HepG2 (cell line): ENCODE data around the gene CCDC70. TPM values are rescaled to one million over a fixed set of nuclear protein-coding genes. Genes with fewer than 3 reads are reported as not detected.

Experiments
- ATAC-seq: fragments of 200-7000 bp; cut with Tn5 transposase; 3 replicates; pipeline ENCODE4 v1.9.1; 2020; ENCODE audit warnings: mild to moderate bottlenecking, moderate library complexity
- BruUV-seq: library from RNA; stranded (reverse); fragments of 400-500 nt; replicated peaks from 2 replicates; lab custom pipeline; 2021; lab: Mats Ljungman, UMichigan
- CTCF ChIA-PET: fragments of 300-600 bp; formaldehyde crosslinking; extraction: SDS; loops from one replicate; lab custom pipeline; 2021; ENCODE audit warnings: low total read pairs, inconsistent platforms, low intra/inter-chr PET ratio; lab: Yijun Ruan, JAX
- POLR2A ChIA-PET: fragments of 350-600 bp; sonication (Branson Sonifier 250); formaldehyde crosslinking; loops from one replicate; lab custom pipeline; 2020; ENCODE audit warnings: antibody characterized with exemption, inconsistent platforms; lab: Yijun Ruan, JAX
- DNase-seq: peaks from one replicate; pipeline ENCODE4 v3.0.0-alpha.2; 2015; ENCODE audit warnings: low spot score
- FAIRE-seq: peaks from 3 replicates; lab custom pipeline; 2011; peaks lifted over from hg19 to GRCh38; lab: Jason Lieb, UNC
- H2AFZ ChIP-seq: one replicate; pipeline ENCODE4 v1.6.1; 2011; ENCODE audit warnings: low read length, inconsistent platforms
- H3K27ac ChIP-seq: fragments of 300-600 bp; 3 replicates; pipeline ENCODE4 v1.8.0; 2011; ENCODE audit warnings: mixed run types, mild to moderate bottlenecking, mixed read lengths, low read length, inconsistent platforms; ENCODE audit not compliant: insufficient read depth; ENCODE audit errors: extremely low read length
- H3K27me3 ChIP-seq, 2 experiments: fragments of 200-600 bp in 1 of 2; 2 replicates in 1 of 2; 3 replicates in 1 of 2; pipeline versions ENCODE4 v1.6.0 to v1.8.0; 2011; ENCODE audit warnings: low read length in 2 of 2, mild to moderate bottlenecking in 2 of 2, moderate library complexity in 2 of 2, inconsistent platforms in 1 of 2; ENCODE audit not compliant: insufficient read depth in 2 of 2, control insufficient read depth in 1 of 2
- H3K36me3 ChIP-seq, 2 experiments: fragments of 200-600 bp in 1 of 2; replicated peaks in 1 of 2; 2 replicates in 1 of 2; 3 replicates in 1 of 2; pipeline versions ENCODE4 v1.5.1 to v1.8.0; 2011; ENCODE audit warnings: low read length in 2 of 2, inconsistent platforms in 1 of 2; ENCODE audit not compliant: insufficient read depth in 2 of 2, control insufficient read depth in 1 of 2
- H3K4me1 ChIP-seq: 2 replicates; pipeline ENCODE4 v1.5.1; 2012; ENCODE audit warnings: low read length, inconsistent platforms; ENCODE audit not compliant: insufficient read depth
- H3K4me2 ChIP-seq: 2 replicates; pipeline ENCODE4 v1.6.0; 2011; ENCODE audit warnings: low read depth, low read length, inconsistent platforms
- H3K4me3 ChIP-seq, 3 experiments: fragments of 200-600 bp in 1 of 3; sonication (generic), shearing (Covaris generic) in 1 of 3; replicated peaks in 1 of 3; 2 replicates each; pipeline ENCODE4 v1.5.1; 2011 to 2016; ENCODE audit warnings: low read length in 3 of 3, inconsistent platforms in 2 of 3, low read depth in 2 of 3, mild to moderate bottlenecking in 2 of 3, control low read depth in 1 of 3, mixed read lengths in 1 of 3; ENCODE audit not compliant: insufficient read depth in 1 of 3
- H3K79me2 ChIP-seq: one replicate; pipeline ENCODE4 v1.6.1; 2011; ENCODE audit warnings: low read length, inconsistent platforms; ENCODE audit not compliant: insufficient read depth
- H3K9ac ChIP-seq: 2 replicates; pipeline ENCODE4 v1.6.0; 2011; ENCODE audit warnings: mild to moderate bottlenecking, low read depth, low read length, inconsistent platforms; ENCODE audit not compliant: insufficient read depth
- H3K9me3 ChIP-seq: 2 replicates; pipeline ENCODE4 v1.5.1; 2012; ENCODE audit warnings: mild to moderate bottlenecking, low read length
- H4K20me1 ChIP-seq: 2 replicates; pipeline ENCODE4 v1.6.0; 2011; ENCODE audit warnings: inconsistent platforms, mild to moderate bottlenecking, low read length, moderate library complexity; ENCODE audit not compliant: insufficient read depth
- HMG20A ChIP-seq: IDR thresholded peaks from 2 replicates; pipeline ENCODE4 v1.6.1; 2016; ENCODE audit warnings: borderline replicate concordance
- WGBS: methylation state at CpG from one replicate; pipeline ENCODE4 v1.1.6; 2017; ENCODE audit warnings: low lambda C conversion rate; 5-methylcytosine and 5-hydroxymethylcytosine counted together
- in situ Hi-C: cut with HindIII; loops from 2 replicates; pipeline ENCODE4 v1.10.0; 2017; ENCODE audit warnings: low pct_unique_long_range_greater_than_20kb; ENCODE audit not compliant: extremely low pct_ligation_motif_present
- intact Hi-C: fragments of 100-400 bp; cut with micrococcal nuclease; formaldehyde crosslinking; loops from one replicate; pipeline ENCODE4 v1.10.0; 2022; ENCODE audit not compliant: unreplicated experiment
- polyA plus RNA-seq, 8 experiments: library from polyadenylated mRNA; depleted of rRNA in 3 of 8; stranded (reverse) in 7 of 8; unstranded in 1 of 8; fragments of >200 nt; fragmentation: Illumina TruSeq in 4 of 8; extraction: Trizol in 4 of 8; gene quantifications; 2 replicates each; pipeline versions ENCODE4 v1.2.1 to v1.2.3, GENCODE V29; 2011 to 2016; ENCODE audit warnings: low read depth in 4 of 8, missing spikeins in 1 of 8, mixed read lengths in 1 of 8; ENCODE audit not compliant: insufficient read depth in 1 of 8
- total RNA-seq, 5 experiments: library from RNA; depleted of rRNA; stranded (reverse); fragments of >200 nt; fragmentation: Illumina TruSeq; extraction: Trizol; gene quantifications; 2 replicates each; pipeline ENCODE4 v1.2.3, GENCODE V29; 2016; ENCODE audit warnings: low read depth in 1 of 5
- TF ChIP-seq, protein P1 (sequence below): fragments of 450-650 bp; IDR thresholded peaks from 2 replicates; pipeline ENCODE4 v1.6.1; 2016
- TF ChIP-seq, protein P2 (sequence below): sonication (generic); formaldehyde crosslinking; IDR thresholded peaks from 2 replicates; pipeline ENCODE4 v1.4.0; 2020; ENCODE audit warnings: missing genetic modification reagents

CCDC70 gene
- total and polyA plus RNA-seq, 2 of the 13 experiments (the other 11 are each of a cell fraction or from before 2014, with no cell fraction given), result 0.13 TPM; not detected in 1

DNA sequence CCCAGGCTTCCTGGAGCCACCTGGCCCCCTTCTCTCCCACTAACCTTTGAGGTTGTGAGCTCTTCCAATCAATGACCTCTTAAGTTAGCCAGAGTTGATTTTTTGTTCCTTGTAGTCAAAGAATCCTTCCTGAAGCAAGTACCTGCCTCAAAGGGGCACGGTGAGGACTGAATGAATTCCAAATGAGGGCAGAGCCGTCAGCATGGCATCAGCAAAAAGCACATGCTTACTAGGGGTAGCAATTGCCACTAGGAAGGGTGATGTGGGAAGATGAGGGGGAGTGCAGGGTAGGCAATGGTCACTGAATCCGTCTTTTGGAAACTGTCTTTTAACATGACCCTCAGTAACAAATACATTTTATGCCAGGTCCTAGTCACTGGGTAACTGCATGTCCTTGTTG lies 42.2 kb upstream of the CCDC70 start:
- in situ Hi-C loops (loop anchor here (10.0 kb wide), 1 partner anchor 305 kb away; the partner anchor contains the start of gene NEK5), intact Hi-C loops (no loop called here)
- H3K4me3 ChIP-seq, result no peak overlapping the region
- FAIRE-seq, result no peak
- H3K27me3 ChIP-seq, result no peaks in the 10 kb centered on the region
- peaks cover 14% of the 10 kb centered on the region for H3K4me1 ChIP-seq
- no peaks in the 10 kb centered on the region for H3K36me3 ChIP-seq
- H4K20me1 ChIP-seq, result no peaks in the 10 kb centered on the region
- H3K4me2 ChIP-seq, result no peak overlapping the region
- H3K27ac ChIP-seq, result no peak overlapping the region
- WGBS, result 78% methylated on average over 3 of the region's 3 CpGs
- BruUV-seq, result no TSS peak
- ATAC-seq, result no peak
- H2AFZ ChIP-seq, result no peak overlapping the region
- POLR2A ChIA-PET, result no interaction called here
- CTCF ChIA-PET, result no interaction called here
- no peaks in the 10 kb centered on the region for H3K9me3 ChIP-seq
- H3K79me2 ChIP-seq, result no peaks in the 10 kb centered on the region
- TF ChIP-seq, protein P1, sequence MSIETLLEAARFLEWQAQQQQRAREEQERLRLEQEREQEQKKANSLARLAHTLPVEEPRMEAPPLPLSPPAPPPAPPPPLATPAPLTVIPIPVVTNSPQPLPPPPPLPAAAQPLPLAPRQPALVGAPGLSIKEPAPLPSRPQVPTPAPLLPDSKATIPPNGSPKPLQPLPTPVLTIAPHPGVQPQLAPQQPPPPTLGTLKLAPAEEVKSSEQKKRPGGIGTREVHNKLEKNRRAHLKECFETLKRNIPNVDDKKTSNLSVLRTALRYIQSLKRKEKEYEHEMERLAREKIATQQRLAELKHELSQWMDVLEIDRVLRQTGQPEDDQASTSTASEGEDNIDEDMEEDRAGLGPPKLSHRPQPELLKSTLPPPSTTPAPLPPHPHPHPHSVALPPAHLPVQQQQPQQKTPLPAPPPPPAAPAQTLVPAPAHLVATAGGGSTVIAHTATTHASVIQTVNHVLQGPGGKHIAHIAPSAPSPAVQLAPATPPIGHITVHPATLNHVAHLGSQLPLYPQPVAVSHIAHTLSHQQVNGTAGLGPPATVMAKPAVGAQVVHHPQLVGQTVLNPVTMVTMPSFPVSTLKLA, result peak; percentile 88
- no peak for TF ChIP-seq HMG20A (CRISPR knock-in tag)
- no peak overlapping the region for H3K9ac ChIP-seq
- no peak for DNase-seq

DNA sequence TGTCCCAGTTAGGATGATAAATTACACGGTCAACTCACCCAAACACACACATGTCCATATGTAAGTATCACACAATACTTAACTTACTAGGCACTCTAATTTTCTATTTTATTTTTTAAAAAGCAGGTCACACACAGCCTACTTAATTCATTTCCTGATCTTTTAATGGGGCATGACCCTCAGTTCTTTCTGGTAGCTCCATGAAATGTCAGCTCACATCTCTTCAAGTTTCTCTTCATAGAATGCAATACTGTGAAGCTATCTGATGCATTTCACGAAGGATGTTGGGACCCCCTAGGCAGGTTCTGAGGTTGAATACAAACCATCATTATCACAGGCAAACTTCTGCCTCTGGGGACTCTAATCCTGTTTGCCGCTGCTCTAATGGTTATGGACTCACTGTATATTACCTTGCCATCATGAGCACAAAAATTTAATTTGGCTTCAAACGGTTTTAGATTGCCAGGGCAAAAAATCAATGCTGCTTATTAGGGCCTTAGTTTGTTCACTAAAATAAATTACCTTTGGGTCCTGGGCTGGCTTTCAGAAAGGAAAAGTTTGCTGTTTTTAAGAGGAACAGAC lies 41.7 kb upstream of the CCDC70 start:
- Histone ChIP-seq H3K4me2 (no peak overlapping the region), H3K4me3 (no peak overlapping the region), H3K9me3 (no peaks in the 10 kb centered on the region), H3K9ac (no peak overlapping the region), H4K20me1 (no peaks in the 10 kb centered on the region), H3K27ac (no peak overlapping the region), H3K4me1 (peaks cover 9% of the 10 kb centered on the region), H2AFZ (no peak overlapping the region), H3K36me3 (no peaks in the 10 kb centered on the region), H3K79me2 (no peaks in the 10 kb centered on the region), H3K27me3 (no peaks in the 10 kb centered on the region)
- POLR2A ChIA-PET, result no interaction called here
- BruUV-seq, result no TSS peak
- ATAC-seq, result no peak
- no peak for FAIRE-seq
- TF ChIP-seq, protein P2, sequence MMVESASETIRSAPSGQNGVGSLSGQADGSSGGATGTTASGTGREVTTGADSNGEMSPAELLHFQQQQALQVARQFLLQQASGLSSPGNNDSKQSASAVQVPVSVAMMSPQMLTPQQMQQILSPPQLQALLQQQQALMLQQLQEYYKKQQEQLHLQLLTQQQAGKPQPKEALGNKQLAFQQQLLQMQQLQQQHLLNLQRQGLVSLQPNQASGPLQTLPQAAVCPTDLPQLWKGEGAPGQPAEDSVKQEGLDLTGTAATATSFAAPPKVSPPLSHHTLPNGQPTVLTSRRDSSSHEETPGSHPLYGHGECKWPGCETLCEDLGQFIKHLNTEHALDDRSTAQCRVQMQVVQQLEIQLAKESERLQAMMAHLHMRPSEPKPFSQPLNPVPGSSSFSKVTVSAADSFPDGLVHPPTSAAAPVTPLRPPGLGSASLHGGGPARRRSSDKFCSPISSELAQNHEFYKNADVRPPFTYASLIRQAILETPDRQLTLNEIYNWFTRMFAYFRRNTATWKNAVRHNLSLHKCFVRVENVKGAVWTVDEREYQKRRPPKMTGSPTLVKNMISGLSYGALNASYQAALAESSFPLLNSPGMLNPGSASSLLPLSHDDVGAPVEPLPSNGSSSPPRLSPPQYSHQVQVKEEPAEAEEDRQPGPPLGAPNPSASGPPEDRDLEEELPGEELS (CRISPR knock-in tag), result no peak
- CTCF ChIA-PET, result no interaction called here
- DNase-seq, result no peak
- WGBS, result 59% methylated on average over 4 of the region's 4 CpGs
- intact Hi-C loops, result no loop called here
- in situ Hi-C loops, result no loop called here
